ENCODE measurements around the gene C6orf15.

C6orf15 gene

DNA sequence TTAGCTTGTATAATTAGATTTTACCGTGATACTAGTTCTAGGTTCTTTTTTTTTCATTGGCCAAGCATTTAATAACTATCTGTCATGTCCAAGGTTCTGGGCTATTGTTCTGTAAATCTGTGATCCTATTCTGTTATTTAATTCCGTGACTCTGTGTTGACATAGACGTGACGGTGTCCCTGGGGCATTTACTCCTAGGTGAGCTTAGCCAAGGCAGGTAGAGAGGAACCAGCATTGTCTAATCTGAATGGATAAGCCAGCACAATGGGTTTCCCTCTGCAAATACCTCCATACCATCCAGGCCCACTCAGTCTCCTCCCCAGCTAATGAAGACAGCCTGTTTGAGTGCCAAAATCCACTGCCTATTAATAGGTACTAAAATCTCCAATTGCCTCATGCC, 16.8 kb upstream of the C6orf15 start:
- no peak for DNase-seq

DNA sequence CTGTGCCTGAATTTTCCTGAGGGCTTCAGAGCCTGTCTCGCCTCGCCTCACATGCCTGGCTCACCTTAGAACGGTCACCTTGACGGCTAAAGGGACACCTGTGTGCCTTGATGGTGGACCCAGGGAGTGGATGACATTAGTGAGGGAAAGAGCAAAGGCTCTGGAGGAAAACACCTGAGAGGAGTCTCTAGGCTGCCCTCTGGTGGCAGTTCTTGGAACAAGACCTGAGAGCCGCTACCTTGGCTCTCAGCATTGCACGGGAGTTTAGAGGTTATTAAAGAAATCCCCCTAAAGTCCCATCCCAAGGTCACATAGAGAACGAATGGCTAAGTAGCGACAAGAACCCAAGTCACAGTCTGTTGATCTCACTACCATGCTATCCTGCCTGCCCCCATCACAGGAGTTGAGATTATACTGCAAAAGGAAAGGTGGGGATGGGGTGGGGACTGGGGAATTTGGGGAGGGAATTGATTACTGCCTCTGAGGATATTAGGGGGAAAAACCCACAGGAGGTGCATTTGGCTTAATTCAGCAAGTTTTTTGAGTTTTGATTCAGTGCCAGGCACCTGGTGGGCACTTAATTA, 15.8 kb upstream of the C6orf15 start:
- DNase-seq: no peak

DNA sequence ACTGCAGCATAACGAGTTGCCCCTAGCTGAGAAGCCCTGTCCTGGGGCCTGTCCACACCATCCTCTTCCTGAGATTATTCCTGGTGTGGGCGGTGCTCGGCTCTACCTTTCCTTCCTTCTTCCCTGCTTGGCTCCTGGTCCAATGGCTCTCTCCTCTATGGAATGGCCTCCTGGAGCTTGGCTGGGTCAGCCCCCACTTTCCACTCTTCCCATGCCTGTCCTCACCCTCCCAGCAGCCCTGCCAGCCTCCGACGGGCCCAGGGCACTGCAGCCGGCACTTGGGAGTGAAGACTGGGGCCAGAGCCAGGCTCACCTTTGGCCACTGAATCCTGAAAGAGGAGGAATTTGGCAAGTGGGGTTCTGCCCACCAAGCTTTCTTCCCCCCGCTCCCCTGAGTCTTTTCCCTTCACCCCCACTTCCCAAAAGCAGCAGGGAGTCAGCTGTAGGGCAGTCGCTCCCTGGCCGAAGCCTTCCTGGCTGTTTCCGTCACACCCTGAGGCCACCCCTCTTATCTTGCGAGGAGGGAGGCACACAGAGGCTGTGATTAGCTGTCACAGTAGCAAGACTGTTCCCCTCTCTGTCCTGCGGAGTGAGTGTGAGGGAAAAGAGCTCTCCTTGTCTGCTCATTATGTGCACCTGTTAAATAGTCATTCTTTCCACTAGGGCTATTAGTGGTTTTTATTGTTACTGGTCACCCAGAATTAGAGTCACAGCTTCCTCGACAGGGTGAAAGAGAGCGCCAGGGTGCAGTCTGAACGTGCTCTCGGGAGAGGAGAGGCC, 14.2 kb upstream of the C6orf15 start:
- no peak for DNase-seq

DNA sequence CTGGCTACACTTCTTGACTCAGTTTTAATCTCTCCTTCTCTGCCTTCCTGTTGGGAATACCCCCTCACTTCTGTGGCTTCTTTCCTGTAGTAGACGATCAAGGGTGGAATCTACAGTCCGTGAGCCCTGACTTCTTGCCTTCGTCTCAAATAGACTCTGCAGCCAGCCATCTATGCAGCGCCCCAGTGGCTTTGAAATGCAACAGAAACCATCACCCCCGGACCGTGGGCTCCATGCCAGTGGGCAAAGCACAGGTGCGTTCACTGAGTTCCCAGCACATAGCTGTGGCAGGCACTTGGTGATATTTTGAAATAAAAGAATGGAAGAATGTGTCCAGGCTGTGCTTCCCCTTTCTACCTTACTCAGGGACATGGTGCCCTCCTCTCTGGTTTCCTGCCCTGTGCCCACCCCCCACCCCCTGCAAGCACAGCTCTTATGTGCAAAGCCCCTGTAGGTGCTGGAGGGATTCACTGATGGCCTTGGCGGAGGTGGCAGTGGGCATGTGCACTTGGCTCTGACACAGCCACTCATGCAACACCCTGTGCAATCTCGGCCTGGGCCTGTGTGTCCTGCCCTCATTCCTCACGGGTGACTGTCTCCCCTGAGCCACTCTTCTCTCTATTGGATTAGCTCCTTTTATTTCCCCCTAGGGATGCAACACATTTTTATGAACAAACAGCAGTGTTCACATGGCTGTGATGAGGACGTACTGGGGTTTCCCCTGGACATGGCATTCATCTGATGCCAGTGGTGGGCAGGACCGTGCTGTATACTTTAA, 13.4 kb upstream of the C6orf15 start:
- DNase-seq: peak; percentile 75

DNA sequence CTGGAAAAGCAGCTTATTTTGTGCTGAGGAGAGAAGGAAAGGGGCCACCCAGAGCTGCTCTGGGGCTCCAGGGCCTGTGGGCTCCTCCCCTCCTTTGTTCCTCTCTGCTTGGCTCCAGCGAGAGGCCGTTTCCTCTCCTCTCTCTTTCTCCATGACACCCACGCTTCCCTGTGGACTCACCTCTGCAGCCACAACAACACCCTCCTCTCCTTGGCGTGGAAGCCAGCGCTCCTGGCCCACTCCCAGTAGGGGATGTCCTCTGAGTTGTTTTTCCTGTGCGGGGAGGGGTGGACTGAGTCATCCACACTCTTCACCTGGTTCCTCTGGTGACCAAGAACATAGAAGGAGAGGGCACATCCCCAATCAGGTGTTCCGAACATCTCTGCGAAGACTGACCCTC, 12.8 kb upstream of the C6orf15 start:
- DNase-seq: no peak

DNA sequence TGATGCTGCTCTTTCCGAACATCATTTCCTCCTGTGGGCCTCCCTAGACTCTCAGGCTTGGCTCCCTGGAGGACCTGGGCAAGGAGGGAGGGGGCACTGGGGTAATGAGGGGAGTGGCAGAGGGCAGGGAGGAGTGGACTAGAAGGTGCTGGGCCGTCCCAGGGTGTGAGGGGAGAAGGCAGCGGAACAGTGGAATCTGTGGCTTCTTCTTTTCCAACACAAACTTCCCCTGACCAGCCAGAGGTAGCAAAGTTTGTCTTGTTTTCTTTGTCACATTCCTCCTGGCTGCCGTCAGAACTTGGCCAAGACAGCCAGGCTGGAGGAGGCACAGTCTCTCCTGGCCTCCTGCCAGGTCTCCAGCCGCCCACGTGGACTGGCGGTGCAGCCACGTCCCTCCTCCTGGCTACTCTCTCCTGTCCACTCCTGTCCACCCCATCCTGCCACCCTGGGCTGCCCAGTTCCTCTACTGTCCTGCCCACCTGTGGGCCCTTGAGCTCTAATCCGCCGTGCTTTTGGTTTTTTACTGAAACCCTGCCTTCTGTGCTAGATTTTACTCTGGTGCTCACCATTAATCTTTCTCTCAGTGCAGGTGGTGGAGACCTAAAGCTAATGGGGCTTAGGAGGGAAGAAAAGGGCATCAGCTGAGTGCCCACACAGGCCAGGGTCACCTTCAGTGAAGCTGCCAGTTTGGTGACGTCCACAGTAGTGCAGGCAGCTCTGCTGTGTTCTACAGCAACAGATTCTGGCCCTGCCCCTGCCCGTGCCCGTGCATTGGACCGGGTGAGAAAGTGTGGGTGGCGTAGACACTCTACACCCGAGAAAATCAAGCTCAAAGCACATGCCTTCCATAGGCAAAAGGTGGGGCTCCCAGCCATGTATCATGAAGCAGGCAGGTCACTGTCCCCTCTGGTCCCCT, 10.7 kb upstream of the C6orf15 start:
- DNase-seq: peak; percentile 47

DNA sequence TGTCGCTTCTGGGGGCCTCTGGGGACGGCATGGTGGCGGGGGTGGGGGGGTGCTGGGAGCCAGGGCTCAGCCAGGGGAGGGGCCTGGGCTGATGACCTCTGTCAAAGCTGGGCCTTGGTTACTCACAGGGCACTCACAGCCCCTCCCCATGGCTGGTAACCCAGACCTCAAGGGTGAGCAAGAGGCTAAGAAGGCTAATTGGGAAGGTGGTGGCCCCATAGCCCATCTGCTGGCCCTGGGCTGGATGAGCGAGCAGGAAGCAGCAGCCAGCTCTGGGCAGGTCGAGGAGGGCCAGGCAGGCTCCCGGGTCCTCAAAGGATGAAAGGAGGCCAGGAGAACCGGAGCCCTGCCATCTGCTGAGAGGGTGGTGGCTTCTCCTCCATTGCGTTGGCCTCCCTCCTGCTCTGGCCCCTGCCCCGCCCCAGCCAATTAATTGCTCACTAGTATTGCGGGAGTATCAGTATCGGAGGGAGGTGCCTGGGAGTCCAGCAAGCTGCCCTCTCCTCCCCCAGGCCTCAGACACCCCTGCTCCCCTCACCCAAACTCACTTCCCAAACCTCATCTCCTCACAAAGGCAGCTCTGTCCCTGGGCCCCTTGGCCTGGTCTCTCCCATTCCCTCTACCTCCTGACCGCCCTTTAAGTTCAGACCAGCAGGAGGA, 8.9 kb upstream of the C6orf15 start:
- DNase-seq: no peak

DNA sequence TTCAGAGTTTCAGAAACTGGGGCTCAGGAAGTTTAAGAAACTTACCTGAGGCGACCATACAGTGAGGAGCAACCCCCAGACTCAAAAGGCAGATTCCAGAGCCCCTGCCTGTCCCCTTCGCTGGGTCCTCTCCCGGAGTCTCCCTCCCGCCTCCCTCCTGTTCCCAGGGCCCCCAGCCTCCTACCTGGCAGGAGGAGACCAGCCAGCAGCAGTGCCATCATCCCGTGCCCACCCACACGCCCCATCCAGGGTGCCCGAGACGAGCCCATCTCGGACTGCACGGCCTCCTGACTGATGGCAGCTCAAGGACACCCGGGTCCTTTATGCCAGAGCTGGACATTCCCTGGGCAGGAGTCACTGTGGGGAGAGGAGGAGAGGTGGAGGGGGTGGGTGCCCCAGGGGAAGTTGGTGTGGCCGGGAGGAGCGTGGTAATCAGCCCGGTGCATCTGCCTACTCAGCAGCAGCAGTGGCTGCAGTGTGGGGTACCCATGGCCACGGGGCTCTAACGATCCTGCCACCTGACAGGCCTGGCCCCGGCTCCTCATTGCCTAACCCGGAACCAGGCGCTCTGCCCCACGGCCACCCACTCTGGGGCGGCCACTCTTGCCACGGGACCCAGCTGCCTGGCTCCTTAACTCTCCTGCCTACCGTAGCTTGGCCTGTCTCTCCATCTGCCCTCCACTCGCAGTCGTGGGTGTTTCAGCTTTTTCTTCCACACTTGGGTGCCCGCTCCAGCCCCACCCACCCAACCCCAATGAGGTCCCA, 8.0 kb upstream of the C6orf15 start, which contains the start of gene CDSN:
TSS of gene CDSN (minus strand) at position 296 of the 765 bp plus-strand sequence. CDS start at position 269, 27 bp downstream.
- DNase-seq: no peak

DNA sequence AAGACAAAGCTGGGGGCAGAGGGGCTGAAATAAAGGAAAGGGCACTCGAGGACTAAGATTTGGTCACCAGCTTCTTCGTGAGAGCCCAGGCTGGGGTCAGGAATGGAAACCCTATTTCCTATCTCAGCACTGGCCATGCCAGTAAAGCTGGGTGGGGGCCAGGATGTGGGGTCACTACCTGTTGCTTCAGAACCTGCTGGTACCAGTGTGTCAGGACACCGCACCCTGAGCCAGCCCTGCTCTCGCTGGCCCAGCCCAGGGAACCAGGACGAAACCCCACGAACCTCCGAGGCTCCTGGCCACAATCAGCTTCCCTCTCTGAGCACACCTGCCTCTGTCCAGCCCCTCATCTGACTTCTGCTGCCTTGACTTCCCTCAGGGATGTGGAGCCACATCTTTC, 5.8 kb upstream of the C6orf15 start:
- DNase-seq: no peak

DNA sequence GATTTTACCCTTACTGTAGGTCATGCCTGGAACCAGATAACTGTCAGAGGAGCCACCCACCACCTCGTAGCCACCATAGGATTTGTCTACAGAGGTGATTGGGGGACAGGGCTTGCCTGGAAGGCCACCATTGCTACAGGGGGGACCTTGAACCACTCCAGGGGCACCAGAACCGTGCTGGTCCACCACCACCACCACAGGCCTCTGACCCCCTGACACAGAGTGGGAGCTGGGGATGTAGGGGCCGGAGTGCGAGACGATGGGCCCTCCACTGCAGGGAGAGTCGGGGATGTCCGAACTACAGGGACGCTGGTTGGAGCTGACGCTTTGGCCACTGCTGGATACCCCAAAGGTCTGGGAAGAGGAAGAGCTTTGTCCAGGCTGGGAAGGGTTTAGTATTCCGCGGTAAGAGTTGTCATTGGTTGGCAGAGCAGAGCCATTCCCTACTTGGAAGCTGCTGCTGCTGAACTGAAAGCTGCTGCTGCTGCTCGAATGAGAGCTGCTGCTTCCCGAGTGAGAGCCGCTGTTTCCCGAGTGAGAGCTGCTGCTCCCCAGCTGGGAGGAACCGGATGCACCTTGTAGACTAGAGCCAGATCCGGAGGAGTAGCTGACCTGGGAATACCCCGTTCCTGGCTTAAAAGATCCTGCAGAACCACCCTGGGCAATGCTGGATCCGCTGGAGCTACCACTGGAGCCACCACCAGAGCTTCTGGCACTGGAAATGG, 4.4 kb upstream of the C6orf15 start:
- DNase-seq: no peak

DNA sequence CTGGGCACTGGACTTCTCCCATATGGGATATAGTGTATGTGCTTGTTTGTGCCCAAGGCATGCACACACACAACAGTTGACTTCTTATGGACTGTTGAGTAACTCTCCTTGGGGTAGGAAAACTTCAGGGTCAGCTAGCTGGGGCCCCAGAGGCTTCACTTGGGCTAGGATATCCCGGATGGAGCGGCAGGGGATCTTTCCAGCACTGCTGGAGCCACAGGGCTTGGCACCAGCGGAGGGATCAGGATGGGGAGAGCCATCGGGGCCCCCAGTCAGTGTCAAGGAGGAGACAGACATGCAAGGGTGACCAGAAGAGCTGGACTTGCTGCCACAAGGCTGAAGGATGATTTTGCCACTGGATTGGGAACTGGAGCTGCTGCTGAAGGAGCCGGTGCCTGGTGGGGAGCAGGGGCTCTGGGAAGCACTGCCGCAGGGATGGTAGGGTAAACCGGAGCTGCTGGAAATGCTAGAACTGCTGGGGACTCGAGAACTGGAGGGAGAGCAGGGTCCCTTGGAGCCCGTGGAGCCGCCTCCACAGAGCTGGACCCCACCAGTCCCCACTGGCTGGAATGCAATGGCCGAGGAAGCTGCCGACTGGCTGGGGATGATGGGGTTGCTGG, 3.7 kb upstream of the C6orf15 start:
- no peak for DNase-seq

DNA sequence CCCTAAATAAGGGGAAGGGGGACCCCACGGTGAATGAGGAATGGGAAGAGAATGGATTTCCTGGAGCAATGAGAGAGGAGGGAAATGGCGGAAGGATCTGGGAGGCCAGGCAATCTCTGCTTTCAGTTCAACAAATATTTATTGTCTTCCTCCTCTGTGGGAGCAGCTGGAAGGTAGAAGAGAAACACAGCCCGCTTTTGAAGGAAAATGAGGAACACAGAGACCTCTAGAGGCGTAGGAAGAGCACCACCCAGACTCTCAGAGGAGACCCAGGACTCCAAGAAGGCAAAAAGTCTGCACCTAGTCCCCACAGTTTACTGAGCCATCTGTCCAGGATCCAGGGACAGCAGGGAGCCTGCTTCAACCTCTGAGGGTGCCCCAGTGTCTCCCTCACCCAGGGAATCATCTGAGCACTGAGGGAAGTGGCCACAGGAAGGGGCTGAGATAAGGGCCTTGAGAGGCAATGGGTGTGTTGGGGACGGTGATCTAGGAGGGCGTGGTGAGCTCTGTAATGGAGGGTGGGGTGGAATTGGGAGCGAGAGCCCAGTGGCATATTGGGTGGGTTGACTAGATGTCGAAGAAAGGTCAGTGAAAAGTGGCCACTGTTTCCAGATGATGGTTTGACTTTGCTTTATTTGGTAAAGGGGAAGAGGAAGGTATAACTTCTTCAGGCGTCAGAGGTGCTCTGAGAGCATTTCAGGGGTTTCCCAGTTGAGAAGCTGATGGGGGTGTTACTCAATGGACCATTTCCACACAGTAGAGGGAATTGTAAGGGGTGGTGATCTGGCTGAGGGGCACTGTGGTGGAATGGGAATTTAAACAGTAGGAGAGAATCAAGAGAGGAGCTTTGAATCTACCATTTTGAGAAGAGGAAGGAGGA, 2.8 kb upstream of the C6orf15 start:
- no peak for DNase-seq

DNA sequence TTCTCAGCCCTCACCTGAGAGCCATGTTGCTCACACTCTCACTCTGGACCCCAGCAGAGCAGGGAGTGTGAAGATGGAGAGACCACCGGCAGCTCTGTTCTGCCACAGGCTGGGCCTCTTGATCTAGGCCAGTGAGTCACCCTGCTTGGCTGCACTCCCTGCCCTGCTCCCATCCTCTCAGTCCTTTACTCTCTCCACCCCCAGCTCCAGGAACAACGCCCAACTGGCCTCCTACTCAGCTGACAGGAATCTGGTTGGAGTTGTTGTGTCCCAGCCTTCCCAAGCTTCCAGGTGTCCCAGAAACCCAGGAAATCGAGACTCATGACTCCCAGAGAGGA, 2.1 kb upstream of the C6orf15 start, which contains the start of gene PSORS1C1:
TSS of gene PSORS1C1 (plus strand) at position 260 of the 338 bp plus-strand sequence. CDS start 14,833 bp downstream, outside the sequence.
- DNase-seq: peak; percentile 72

DNA sequence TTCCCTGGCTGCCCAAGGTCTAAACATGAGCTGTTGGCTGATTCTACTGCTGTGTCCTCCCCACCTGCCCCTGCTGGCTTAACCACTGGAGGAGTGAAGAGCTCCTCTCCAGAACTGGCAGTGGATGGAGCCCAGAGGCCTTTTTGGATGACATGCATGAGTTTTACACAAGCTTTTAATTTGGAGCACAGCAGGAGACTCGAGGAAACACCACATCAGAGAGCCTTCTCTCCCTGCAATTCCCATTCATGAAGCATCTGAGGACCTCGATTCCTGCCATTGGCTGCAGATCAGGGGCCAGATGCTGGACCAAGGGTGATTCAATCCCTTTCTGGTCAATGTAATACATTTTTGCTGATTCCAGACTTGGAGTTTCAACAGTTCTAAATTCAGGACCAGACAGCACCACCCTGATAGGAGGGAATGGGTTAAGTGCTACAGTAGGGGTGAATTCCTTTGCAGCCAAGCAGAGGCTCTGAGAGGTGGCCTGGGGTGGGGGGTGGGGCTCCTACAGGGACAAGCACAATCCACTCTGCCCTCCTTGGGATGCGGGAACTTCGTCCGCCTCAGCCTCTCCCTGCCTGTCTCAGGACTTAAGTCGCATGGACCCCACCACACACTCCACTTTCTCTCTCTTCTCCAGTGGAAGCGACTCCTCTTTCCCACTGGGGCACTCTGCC, 1.6 kb upstream of the C6orf15 start:
- no peak for DNase-seq

DNA sequence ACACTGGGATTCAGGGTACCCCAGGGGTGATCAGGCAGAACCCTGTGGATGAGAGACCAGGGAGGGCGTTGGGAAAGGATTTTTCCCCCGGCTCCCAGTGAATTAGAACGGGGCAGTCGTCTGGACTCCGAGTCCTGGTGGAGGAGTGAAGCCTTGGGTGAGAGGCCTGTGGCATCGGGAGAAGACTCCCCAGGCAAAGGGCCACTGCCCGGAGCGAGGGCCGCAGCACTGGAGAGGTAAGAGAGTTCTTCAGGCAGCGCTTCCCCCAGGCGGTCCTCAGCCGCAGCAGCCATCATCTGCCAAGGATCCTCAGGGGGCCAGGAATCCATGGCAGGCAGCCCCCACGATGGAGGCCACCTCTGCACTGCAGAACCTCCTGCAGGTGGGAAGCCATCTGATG, 663 bp downstream of the C6orf15 start:
- DNase-seq: no peak

DNA sequence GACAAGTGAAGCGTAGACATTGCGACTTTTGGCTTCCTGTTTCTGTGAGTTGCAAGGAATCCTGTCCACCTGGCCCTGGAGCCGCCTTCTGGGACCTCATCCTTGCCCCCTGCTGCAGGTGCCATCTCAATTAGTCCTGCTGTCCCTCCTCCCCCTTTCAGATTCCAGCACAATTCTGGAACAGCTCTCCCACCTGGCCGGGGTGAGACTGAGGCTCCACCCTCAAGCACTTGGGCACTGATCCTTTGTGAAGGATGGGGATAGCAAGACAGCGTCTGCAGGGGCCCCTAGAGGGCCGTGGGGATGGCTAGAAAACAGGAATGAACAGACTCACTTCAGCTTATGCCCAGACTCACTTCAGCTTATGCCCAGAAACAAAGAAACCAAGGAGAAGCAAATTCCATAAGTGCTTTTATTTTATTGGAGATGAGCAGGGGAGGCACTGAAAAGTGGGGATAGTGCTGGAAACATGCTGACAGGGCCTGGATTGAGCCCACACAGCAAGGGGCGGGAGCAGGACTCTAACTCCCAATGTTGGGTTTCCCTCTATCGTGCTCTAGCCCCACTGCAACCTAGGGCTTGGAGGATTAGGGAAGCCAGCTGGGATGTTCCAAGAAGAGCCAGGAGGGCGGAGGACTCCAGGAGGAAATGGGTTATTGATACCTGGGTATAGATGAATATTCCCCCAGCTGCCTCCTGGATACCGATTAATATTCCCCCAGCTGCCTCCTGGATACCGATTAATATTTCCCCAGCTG, 1.4 kb downstream of the C6orf15 start:
- no peak for DNase-seq

DNA sequence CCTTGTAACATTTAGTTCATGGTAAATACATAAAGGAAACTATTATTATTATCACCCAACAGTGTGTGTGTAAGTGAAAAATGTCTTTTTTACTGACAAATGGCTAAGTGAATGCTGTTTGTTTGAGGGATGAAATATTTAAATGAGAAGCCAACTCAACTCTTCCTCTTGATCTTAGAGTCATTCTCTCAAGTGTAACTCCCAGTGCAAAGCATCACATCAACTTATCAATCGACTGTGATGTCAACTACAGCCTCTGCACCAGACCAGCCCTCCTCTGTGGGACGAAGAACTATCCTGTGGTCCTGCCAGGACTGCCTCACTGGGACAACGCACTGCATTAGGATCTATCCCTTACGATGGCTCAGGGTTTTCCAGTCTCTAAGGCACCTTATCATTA, 5.3 kb downstream of the C6orf15 start:
- DNase-seq: no peak

DNA sequence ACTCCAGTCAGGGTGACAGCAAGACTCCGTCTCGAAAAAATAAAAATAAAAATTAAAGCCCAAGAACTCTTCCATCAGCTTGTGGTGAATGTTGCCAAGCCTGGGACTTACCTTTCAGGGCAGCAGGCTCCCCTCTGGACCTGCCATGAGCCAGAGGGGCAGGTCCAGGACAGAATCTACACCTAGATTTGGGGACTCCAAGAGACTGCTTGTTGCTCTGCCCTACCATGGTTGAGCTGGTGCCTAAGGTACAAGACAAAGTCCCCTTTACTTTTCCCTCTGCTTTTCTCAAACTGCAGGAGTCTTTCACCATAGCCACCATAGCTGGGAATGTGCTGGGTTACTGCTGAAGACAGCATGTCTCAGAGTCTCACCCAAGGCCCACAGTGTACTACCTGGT, 9.2 kb downstream of the C6orf15 start:
- no peak for DNase-seq

Measured in T1000 (cell line).